ENCODE results near the gene RELCH.

RELCH gene

DNA sequence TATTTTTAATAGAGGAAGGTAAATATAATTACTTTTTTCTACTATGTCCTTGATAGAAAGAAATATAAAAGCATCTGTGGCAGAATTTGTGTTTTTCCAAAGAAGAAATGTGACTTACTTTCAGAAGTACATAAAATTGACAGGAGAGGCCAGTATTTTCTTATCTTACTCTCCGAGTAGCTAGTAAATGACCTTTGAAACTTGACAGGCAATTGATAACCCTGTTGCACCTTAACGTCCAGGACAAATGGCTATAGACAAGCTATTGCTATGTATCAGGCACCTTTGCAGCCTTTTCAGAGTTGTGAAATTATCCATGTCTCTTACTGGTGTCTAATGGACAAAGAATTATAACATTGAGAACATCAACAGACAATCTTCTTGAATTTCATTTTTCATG, 75.0 kb downstream of the RELCH start:
- no peak for DNase-seq (ENCODE audit: low read depth)

DNA sequence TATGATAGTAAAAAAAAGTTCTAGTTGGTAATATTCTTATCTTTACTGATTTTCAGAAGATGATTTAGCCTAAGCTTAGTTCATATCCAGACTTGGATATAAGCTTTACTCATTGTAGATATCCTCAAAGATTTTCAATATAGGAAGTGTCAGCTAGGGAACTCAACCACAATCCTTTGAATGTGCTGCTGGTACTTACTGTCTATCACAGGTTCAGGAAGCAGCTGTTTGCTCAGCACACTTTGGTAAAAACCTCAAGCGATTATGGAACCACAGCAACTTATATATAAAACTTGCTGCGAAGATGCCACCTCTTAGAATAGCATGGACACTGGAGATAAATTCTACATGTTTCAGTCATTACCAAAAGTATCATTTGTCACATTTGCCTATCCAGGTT, 77.9 kb downstream of the RELCH start:
- DNase-seq (ENCODE audit: low read depth): no peak

- no peak for DNase-seq (ENCODE audit: low read depth)
Observed at GRCh38 chr18:62277045-62277444, 90.0 kb downstream of the RELCH start.

DNA sequence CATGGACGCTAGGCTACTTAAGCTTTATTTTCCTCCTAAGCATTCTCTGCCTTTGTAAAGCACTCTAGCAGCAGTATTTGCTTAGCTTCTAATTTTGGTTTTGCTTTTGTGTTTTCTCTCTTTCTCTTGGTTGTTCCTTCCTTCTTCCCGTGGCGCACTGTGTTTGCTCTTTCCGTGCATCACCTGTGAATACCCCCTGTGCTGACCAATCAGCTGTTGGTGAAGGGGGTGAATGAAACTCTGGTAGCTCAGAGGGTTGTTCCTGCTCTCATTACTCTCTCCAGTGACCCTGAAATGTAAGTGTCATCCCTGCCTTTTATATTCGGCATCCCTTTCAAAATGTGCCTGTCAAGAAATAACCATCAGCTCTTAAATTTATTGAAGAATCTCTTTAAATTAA, 92.5 kb downstream of the RELCH start:
- no peak for DNase-seq (ENCODE audit: low read depth)

GRCh38 chr18:62280058-62280457, 93.0 kb downstream of the RELCH start:
- no peak for DNase-seq (ENCODE audit: low read depth)

- no peak for DNase-seq (ENCODE audit: low read depth)
Observed at GRCh38 chr18:62280786-62281185, 93.7 kb downstream of the RELCH start.

DNA sequence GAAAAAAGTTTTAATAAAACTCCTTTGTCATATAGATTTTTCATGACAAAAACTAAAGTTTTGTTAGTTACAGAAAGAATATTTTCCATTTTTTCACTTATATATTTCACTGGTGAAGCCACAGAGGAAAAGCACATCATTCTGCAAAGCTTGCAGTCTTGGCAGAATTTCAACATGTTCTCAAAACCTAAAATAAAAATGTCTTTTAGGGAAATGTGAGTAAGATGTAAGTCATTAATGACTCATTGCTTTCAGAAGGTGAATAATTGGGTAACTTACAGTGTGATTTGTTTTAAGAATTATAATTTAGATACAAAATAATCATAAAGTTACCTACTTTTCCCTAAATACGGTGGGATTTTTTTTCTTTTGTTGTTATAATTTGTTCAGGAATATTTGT, 94.6 kb downstream of the RELCH start:
- DNase-seq (ENCODE audit: low read depth): no peak

DNA sequence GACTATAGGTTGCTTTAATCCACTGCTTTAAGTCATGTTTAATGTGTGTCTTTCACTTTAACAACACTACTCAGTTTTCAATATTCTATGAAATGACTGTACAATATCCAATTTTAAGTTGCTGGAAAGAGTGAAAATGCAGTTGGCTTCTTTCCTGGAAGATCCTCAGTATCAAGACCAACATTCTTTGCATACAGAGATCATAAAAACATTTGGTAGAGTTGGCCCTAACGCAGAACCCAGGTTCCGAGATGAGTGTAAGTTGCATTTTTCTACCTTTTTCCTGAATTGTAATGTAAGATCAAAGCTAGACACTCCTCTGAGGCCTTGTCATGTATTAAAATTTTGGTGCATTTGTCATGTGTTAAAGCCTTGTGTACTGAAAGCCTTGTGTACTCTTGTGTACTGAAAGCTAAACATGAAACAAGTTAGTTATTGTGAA, 95.2 kb downstream of the RELCH start:
- no peak for DNase-seq (ENCODE audit: low read depth)

- no peak for DNase-seq (ENCODE audit: low read depth)
Observed at GRCh38 chr18:62284637-62285036, 97.6 kb downstream of the RELCH start.

- no peak for DNase-seq (ENCODE audit: low read depth)
Observed at GRCh38 chr18:62285281-62285680, 98.2 kb downstream of the RELCH start.

DNA sequence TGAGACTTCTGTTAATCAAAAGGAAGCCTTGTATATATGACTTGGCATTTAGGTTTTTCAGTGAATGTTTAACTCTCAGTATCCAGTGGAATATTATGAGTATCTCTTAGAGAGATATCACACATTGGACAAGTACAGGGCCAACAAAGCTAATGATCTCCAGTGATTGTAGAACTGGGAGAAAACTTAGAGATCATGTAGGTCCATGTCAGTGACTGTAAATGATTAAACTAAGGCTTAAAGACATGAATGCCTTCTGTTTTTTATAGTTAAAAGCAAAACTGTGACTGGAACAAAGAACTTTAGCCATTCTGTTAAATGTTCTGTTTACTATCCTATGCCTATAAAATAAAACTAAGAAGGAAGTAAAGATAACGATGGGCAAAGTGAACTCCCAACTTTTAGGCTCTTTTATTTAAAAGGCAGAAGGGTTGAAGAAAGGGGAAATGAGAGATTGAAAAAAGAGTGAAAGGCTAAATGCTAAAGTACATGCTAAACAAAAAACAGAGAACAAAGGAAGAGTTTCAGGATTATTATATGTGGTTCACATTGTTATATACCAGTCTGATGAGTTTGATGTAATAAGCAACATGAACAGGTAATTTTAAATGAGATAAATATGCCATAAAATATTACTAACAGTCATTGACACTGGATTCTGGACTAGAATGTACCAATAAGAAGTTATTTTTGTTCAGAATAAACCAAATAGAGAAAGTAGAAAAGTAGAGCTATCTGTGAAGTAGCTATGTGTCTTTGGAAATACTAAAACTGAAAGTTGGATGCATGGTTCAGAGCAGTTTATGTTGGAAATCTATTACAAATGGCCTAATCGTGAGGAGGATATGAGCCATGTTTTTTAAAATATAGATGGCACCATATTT, 101.0 kb downstream of the RELCH start:
- no peak for DNase-seq (ENCODE audit: low read depth)

GRCh38 chr18:62288665-62289008, 101.6 kb downstream of the RELCH start:
- no peak for DNase-seq (ENCODE audit: low read depth)

DNA sequence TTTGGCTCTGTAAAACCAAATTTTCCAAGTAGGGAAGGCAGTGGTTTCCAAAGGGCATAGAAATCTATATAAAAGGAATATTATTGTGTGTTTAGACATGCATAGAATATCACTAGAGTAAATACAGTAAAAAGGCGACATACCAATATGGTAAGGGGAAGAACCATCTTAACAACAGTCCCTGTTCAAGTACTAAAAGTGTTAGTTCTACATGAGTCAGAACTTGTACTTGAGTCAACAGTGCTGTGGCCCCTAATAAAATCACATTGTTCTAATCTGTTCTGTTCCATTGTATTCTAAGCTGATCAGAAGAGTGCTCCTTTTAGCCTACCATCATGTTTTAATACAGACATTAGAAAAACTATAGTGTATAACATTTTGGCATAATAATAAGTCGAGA, 102.0 kb downstream of the RELCH start:
- no peak for DNase-seq (ENCODE audit: low read depth)

GRCh38 chr18:62294073-62294472, 107.0 kb downstream of the RELCH start:
- no peak for DNase-seq (ENCODE audit: low read depth)

DNA sequence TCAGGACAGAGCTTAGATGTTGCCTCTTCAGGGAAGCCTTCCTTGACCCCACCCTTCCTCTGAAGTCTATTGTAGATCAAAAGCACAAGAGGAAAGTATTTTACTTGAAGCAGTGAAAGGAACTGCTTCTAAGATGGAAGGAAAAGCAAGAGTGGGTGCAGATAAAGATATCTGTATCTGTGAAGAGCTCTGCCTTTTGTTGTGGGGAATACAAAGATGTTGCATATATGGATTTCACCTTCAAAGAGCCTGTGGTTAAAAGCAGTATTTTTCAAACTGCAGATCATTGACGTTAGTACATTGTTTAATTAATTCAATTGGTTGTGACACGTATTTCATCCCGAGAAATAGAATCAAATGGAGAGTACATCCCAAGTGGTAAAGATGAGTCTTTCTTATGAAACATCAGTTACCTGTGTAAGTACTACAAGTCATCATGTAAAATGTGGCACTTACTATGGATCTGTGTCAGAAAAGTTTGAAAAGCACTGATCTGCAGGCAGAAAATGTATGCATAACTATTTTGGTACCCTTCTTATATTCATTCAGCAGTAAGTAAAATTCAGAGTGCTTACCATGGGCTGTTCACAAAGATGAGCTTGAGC, 113.4 kb downstream of the RELCH start:
- no peak for DNase-seq (ENCODE audit: low read depth)

DNA sequence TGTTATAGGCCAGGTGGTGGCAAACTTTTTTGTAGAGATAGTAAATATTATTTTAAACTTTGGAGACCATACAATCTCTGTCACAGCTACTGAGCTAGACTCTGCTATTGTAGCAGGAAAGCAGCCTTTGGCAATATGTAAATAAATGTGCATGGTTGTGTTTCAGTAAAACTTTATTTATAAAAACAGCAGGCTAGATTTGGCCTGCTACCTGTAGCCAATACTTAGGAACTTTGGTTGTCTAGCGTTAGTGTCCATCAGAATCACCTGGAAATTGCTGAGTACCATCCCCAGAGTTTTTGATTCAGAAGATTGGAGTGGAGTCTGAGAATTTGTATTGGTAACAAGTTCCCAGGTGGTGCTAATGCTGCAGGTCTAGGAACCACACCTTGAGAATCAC, 114.3 kb downstream of the RELCH start:
- no peak for DNase-seq (ENCODE audit: low read depth)

GRCh38 chr18:62312851-62313250, 125.8 kb downstream of the RELCH start:
- no peak for DNase-seq (ENCODE audit: low read depth)

- DNase-seq (ENCODE audit: low read depth): no peak
Observed at GRCh38 chr18:62318228-62319180, 131.4 kb downstream of the RELCH start.

GRCh38 chr18:62321201-62321600, 134.1 kb downstream of the RELCH start:
- DNase-seq (ENCODE audit: low read depth): no peak

GRCh38 chr18:62323483-62324180, 136.6 kb downstream of the RELCH start:
- DNase-seq (ENCODE audit: low read depth): no peak

DNA sequence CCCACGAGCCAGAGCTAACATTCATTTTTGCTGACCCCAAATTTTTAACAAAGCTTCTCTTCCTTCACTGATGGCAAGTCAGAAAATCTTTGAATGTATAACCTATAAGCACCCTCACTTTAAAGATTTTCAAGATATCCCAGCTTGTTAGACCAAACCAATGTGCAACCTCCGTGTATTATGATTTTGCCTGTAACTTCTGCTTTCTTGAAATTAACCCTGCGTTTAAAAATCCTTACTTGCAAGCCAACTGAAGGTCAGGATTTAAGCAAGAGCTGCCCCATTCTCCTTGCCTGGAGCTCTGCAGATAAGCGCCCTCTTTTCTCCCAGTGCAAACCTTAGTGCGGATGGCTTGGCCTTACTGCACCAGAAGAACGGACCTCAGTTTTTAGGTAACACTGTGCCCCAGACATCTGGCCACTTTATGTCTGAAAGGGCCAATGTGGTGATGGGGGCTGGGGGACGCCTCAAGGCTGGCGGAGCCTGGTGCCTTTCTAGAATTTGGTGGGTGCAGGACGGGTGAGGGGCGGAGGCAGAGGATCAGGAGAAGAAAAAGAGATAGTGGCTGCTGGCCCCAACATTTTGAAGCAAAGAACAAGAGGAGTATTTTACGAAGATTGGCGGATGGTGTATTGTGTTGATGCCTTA, 137.2 kb downstream of the RELCH start:
- DNase-seq (ENCODE audit: low read depth): no peak
